HCT116 (cell line): Measurements from ENCODE around the gene TMEM269. TPM values are rescaled to one million over a fixed set of nuclear protein-coding genes. Genes with fewer than 3 reads are reported as not detected.

Experiments used
- ATAC-seq: fragments of 200-7000 bp; cut with Tn5 transposase; 2 replicates; pipeline ENCODE4 v1.9.1; 2020; ENCODE audit warnings: mild to moderate bottlenecking, moderate library complexity
- BruUV-seq: library from RNA; stranded (reverse); fragments of 400-500 nt; replicated peaks from 2 replicates; lab custom pipeline; 2021; lab: Mats Ljungman, UMichigan
- CTCF ChIA-PET: fragments of 300-600 bp; sonication (Branson Sonifier 250); formaldehyde crosslinking; loops from one replicate; lab custom pipeline; 2021; ENCODE audit warnings: antibody characterized with exemption; lab: Charles Lee
- POLR2A ChIA-PET: fragments of 300-600, 350-600 bp; sonication (Branson Sonifier 250); formaldehyde crosslinking; loops from one replicate; lab custom pipeline; 2021; ENCODE audit warnings: antibody characterized with exemption; lab: Charles Lee
- RAD21 ChIA-PET, 2 experiments: fragments of 300-600 bp; sonication (Branson Sonifier 250); formaldehyde crosslinking; loops; one replicate each; lab custom pipeline; 2023; ENCODE audit warnings: low total read pairs in 2 of 2; ENCODE audit not compliant: uncharacterized antibody in 2 of 2, unreplicated experiment in 2 of 2, low non-redundant PET in 1 of 2; lab: Charles Lee
- DNase-seq: peaks from one replicate; pipeline ENCODE4 v3.0.0-alpha.2; 2010; ENCODE audit warnings: low read depth, low spot score
- H2AFZ ChIP-seq: fragments of 200-600 bp; shearing (Covaris generic), sonication (generic); 2 replicates; pipeline ENCODE4 v1.6.1; 2017; ENCODE audit warnings: low read depth, mixed run types, mixed read lengths, antibody characterized with exemption, low read length; ENCODE audit not compliant: poor library complexity, severe bottlenecking
- H3K27ac ChIP-seq: 2 replicates; pipeline ENCODE4 v1.5.1; 2012; ENCODE audit warnings: low read depth, low read length
- H3K27me3 ChIP-seq: fragments of 200-600 bp; sonication (generic); 2 replicates; pipeline ENCODE4 v1.6.1; 2016; ENCODE audit warnings: mixed run types, low read length, mixed read lengths; ENCODE audit not compliant: insufficient read depth
- H3K36me3 ChIP-seq, 2 experiments: fragments of 200-500 bp in 1 of 2; fragments of 200-600 bp in 1 of 2; sonication (Bioruptor generic) in 1 of 2; sonication (generic) in 1 of 2; 2 replicates each; pipeline versions ENCODE4 v1.5.1 to v1.6.1; 2014 to 2016; ENCODE audit warnings: low read length in 2 of 2, inconsistent platforms in 1 of 2, mixed read lengths in 1 of 2, mixed run types in 1 of 2; ENCODE audit not compliant: insufficient read depth in 2 of 2, control insufficient read depth in 1 of 2
- H3K4me1 ChIP-seq, 2 experiments: fragments of 200-600 bp in 1 of 2; sonication (generic) in 1 of 2; 2 replicates each; pipeline versions ENCODE4 v1.5.1 to v1.6.1; 2012 to 2017; ENCODE audit warnings: low read length in 2 of 2, inconsistent platforms in 1 of 2, mild to moderate bottlenecking in 1 of 2, mixed read lengths in 1 of 2, mixed run types in 1 of 2, moderate library complexity in 1 of 2; ENCODE audit not compliant: insufficient read depth in 2 of 2, control insufficient read depth in 1 of 2
- H3K4me2 ChIP-seq: fragments of 200-600 bp; sonication (generic); 2 replicates; pipeline ENCODE4 v1.6.1; 2017; ENCODE audit warnings: mixed run types, low read length, mixed read lengths
- H3K4me3 ChIP-seq, 2 experiments: fragments of 200-600 bp in 1 of 2; sonication (generic) in 1 of 2; replicated peaks in 1 of 2; 2 replicates each; pipeline ENCODE4 v1.5.1; 2011 to 2016; ENCODE audit warnings: low read length in 2 of 2, control low read depth in 1 of 2, low read depth in 1 of 2, mild to moderate bottlenecking in 1 of 2, mixed read lengths in 1 of 2, mixed run types in 1 of 2
- H3K79me2 ChIP-seq: fragments of 200-600 bp; sonication (generic); 2 replicates; pipeline ENCODE4 v1.6.1; 2017; ENCODE audit warnings: mild to moderate bottlenecking, mixed run types, low read length, moderate library complexity, mixed read lengths; ENCODE audit not compliant: insufficient read depth
- H3K9ac ChIP-seq: fragments of 200-600 bp; sonication (generic); 2 replicates; pipeline ENCODE4 v1.6.1; 2016; ENCODE audit warnings: low read length, mixed read lengths
- H3K9me2 ChIP-seq: fragments of 200-600 bp; sonication (generic), shearing (Covaris generic); 2 replicates; pipeline ENCODE4 v1.6.1; 2017; ENCODE audit warnings: mixed run types, mild to moderate bottlenecking, moderate library complexity; ENCODE audit not compliant: insufficient read depth
- H3K9me3 ChIP-seq, 2 experiments: fragments of 200-500 bp in 1 of 2; fragments of 200-600 bp in 1 of 2; sonication (Bioruptor generic) in 1 of 2; sonication (generic) in 1 of 2; 2 replicates each; pipeline ENCODE4 v1.6.1; 2014 to 2017; ENCODE audit warnings: low read length in 2 of 2, mixed read lengths in 2 of 2, inconsistent platforms in 1 of 2, low read depth in 1 of 2, mild to moderate bottlenecking in 1 of 2, mixed run types in 1 of 2, moderate library complexity in 1 of 2; ENCODE audit not compliant: control insufficient read depth in 1 of 2, insufficient read depth in 1 of 2
- H4K20me1 ChIP-seq: fragments of 200-600 bp; sonication (generic), shearing (Covaris generic); 2 replicates; pipeline ENCODE4 v1.6.1; 2017; ENCODE audit warnings: mixed run types, mild to moderate bottlenecking, moderate library complexity; ENCODE audit not compliant: insufficient read depth
- EZH2 ChIP-seq: fragments of 200-600 bp; sonication (generic); IDR thresholded peaks from 2 replicates; pipeline ENCODE4 v1.6.1; 2017; ENCODE audit warnings: antibody characterized with exemption, mixed run types
- EZH2phosphoT487 ChIP-seq: fragments of 200-600 bp; IDR thresholded peaks from 2 replicates; pipeline ENCODE4 v1.6.1; 2018; ENCODE audit warnings: antibody characterized with exemption, borderline replicate concordance
- FOSL1 ChIP-seq: IDR thresholded peaks from 2 replicates; pipeline ENCODE4 v1.6.1; 2012; ENCODE audit warnings: low read depth
- RAD21 ChIP-seq: IDR thresholded peaks from 2 replicates; pipeline ENCODE4 v1.6.1; 2012; ENCODE audit warnings: low read depth, mild to moderate bottlenecking
- SIN3A ChIP-seq: IDR thresholded peaks from 2 replicates; pipeline ENCODE4 v1.6.1; 2012; ENCODE audit warnings: low read depth
- SP1 ChIP-seq: IDR thresholded peaks from 2 replicates; pipeline ENCODE4 v1.6.1; 2012; ENCODE audit warnings: low read depth
- ZFX ChIP-seq: fragments of 450-650 bp; IDR thresholded peaks from 2 replicates; pipeline ENCODE4 v1.6.1; 2017
- intact Hi-C: fragments of 100-400 bp; cut with micrococcal nuclease; formaldehyde crosslinking; loops from 2 replicates; pipeline ENCODE4 v1.10.0; 2022
- total RNA-seq: library from RNA; stranded (reverse); gene quantifications from one replicate; pipeline ENCODE4 v1.2.1, GENCODE V29; 2021; ENCODE audit not compliant: unreplicated experiment
- TF ChIP-seq, protein P1 (sequence below): IDR thresholded peaks from 2 replicates; pipeline ENCODE4 v1.6.1; 2012; ENCODE audit warnings: low read depth

TMEM269 gene
- total RNA-seq, 1 experiment from 2014 or later = 0.34 TPM

DNA sequence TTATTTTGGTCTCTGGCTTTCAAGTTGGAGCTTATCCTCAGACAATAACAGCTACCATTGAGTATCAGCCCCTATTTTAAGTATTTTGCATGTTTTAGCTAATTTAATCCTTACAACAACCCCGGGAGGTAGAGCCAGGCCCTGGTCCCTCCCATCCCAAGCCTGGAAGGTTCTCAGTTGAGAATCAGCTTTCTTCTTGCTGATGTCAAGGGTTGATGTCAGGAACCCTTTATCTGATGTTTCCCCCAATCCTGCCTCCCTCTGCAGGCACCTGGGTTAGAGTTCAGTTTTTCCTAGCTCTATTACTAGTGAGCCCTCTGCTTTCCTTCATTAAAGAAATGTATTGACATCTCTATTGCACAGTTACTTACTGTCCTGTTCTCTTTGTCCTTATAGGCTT lies 36.0 kb downstream of the TMEM269 start:
- Histone ChIP-seq H2AFZ (no peak overlapping the region), H3K79me2 (0 out of 2 replicates have a peak, but pooled peaks cover 2% of the 10 kb centered on the region), H3K27me3 (no peaks in the 10 kb centered on the region), H3K27ac (no peak overlapping the region), H3K4me2 (no peak overlapping the region), H3K9me2 (no peaks in the 10 kb centered on the region), H3K4me3 (no peak overlapping the region), H3K36me3 (no peaks in the 10 kb centered on the region), H3K4me1 (peaks cover 30 to 48% of the 10 kb centered on the region in 2 experiments), H3K9me3 (no peaks in the 10 kb centered on the region), H4K20me1 (no peaks in the 10 kb centered on the region), H3K9ac (no peak overlapping the region)
- TF ChIP-seq SP1 = no peak
- no peak for TF ChIP-seq SIN3A
- no peak for TF ChIP-seq EZH2phosphoT487
- TF ChIP-seq RAD21 = no peak
- TF ChIP-seq, protein P1, sequence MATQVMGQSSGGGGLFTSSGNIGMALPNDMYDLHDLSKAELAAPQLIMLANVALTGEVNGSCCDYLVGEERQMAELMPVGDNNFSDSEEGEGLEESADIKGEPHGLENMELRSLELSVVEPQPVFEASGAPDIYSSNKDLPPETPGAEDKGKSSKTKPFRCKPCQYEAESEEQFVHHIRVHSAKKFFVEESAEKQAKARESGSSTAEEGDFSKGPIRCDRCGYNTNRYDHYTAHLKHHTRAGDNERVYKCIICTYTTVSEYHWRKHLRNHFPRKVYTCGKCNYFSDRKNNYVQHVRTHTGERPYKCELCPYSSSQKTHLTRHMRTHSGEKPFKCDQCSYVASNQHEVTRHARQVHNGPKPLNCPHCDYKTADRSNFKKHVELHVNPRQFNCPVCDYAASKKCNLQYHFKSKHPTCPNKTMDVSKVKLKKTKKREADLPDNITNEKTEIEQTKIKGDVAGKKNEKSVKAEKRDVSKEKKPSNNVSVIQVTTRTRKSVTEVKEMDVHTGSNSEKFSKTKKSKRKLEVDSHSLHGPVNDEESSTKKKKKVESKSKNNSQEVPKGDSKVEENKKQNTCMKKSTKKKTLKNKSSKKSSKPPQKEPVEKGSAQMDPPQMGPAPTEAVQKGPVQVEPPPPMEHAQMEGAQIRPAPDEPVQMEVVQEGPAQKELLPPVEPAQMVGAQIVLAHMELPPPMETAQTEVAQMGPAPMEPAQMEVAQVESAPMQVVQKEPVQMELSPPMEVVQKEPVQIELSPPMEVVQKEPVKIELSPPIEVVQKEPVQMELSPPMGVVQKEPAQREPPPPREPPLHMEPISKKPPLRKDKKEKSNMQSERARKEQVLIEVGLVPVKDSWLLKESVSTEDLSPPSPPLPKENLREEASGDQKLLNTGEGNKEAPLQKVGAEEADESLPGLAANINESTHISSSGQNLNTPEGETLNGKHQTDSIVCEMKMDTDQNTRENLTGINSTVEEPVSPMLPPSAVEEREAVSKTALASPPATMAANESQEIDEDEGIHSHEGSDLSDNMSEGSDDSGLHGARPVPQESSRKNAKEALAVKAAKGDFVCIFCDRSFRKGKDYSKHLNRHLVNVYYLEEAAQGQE = no peak
- TF ChIP-seq EZH2 = no peak
- no peak for TF ChIP-seq FOSL1
- no peak for TF ChIP-seq ZFX
- CTCF ChIA-PET = interaction anchor here (0.9 kb wide), 1 partner anchor 253 kb away, joined by 3 read pairs; no protein-coding TSS in a partner anchor
- POLR2A ChIA-PET = interaction anchor here (0.8 to 1.1 kb wide), 2 partner anchors 11 to 26 kb away, joined by 3 read pairs; partner anchors contain the start of gene ZNF691
- DNase-seq (no peak), ATAC-seq (no peak)
- no TSS peak for BruUV-seq
- RAD21 ChIA-PET = no interaction called here
- intact Hi-C loops = no loop called here
